GOT3 (cell line): ENCODE measurements around the gene RANBP3.
"Not testable (repeated sequence)": the region's sequence is repeated elsewhere in the genome, so short reads cannot be mapped to it uniquely, and the experiment has no call there.

ENCODE experiments used
- DNase-seq: peaks from one replicate; lab custom pipeline; 2025; ENCODE audit warnings: mixed read lengths; lab: John Stamatoyannopoulos, UW

Gene RANBP3

DNA sequence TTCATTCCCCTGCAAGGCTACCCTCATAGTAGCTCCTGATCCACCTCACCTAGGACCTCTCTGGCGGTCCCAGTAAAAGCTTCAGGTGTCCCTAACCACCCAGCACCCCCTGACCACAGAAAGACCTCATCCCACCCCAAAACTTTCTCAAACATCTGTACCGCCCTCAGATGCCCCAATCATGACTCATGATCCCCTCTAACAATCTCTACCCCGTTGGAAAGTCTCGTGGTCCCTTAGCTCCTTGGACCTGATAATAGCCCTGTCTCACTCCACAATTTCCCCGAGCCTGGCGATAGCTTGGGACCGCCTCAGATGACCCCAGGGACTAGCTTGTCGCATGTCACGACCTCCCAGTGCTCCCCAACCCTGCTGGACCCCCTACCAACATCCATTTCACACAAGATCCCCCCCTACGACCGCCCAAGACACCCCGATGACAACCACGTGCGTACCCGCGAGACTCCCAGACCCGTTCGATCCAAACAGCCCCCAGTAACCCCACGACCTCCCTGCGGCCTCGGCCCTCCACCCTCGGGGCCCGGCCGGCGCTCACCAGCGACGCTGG, 74.8 kb downstream of the RANBP3 start:
- DNase-seq: no peak

DNA sequence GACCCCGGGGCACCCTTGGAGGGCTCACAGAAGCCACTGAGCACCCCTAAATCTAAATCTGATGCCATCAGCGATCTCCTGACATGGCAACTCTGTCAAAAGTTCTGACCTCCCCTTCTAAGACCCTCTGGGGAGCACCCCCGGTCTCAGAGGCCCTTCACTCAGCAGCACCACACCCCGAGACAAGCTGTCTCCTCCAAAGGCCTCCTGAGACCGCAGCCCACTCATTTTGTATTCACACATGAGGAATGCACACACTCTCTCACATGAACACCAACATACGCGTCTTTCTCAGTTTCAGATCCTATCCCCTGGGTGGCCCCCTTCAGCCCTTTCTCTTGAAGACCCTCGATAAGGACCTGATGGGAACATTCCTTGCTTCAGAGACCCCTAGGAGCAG, 77.0 kb downstream of the RANBP3 start:
- no peak for DNase-seq

DNA sequence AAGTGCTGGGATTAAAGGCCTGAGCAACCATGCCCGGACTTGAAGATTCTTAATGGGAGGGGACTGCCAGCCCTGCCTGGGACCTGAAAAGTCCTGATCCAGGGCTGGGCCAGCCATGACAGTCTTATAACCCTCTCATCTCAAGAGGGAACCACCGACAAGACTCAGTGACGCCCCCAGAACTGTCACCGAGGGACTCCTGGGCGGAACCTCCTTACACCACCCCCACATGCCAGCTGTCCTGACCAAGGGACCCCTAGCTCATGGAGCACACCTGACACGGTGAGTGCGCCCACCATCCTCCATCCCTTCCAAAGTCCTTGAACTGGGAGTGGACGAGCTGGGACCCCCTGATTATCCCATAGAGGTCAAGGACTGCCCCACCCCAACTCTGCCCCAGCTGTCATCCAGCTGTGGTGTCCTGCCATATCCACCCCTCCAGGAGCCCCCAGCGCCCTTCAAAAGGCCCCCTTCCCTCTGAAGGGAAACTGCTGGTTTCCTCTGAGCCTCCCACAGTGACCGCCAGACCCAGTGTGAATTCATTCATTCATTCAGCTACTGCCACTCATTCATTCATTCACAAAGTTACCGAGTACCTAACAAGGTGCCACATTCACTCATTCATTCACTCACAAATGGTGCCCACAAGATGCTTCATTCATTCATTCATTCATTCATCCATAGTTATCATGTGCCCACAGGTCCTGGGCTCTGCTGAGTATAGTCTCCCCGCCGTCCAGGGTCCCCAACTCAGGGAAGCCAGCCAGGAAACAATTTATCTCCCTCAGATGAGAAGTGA, 78.0 kb downstream of the RANBP3 start:
- no peak for DNase-seq

DNA sequence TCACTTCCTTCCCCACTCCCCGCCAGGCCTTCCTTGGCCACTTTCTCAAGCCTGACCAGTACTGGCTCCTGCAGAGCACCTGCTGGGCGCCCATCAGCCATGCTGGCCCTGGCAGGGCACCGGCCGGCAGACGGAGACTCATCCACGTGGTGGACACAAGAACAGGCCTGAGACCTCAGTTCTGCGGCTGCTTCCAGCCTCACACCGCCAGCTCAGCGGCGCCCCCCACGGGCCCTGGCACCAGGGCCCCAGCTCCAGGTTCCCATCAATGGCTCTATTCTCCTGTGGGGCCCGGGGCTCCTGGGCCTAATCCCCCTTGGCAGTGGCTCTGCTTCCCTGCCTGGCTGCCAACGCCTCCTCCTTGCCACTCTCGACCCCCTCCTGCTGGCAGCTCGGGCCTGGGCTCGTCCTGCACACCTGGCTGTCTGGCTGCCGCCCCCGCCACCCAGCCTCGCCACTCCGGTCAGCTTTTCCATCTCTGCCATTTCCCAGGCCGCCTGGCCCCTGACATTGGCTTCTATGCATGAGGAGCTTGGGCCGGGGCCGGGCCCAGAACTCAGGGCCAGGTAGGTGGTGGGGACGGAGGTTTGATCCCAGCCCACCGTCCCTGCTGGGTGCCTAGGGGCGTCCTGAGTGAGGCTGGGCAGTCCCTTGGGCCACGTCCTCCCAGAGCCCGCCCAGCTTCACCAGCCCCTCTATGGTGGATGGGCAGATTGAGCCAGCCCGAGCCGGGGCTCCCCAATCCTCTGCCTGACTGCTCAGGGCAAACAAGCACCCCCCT, 80.6 kb downstream of the RANBP3 start:
- no peak for DNase-seq

DNA sequence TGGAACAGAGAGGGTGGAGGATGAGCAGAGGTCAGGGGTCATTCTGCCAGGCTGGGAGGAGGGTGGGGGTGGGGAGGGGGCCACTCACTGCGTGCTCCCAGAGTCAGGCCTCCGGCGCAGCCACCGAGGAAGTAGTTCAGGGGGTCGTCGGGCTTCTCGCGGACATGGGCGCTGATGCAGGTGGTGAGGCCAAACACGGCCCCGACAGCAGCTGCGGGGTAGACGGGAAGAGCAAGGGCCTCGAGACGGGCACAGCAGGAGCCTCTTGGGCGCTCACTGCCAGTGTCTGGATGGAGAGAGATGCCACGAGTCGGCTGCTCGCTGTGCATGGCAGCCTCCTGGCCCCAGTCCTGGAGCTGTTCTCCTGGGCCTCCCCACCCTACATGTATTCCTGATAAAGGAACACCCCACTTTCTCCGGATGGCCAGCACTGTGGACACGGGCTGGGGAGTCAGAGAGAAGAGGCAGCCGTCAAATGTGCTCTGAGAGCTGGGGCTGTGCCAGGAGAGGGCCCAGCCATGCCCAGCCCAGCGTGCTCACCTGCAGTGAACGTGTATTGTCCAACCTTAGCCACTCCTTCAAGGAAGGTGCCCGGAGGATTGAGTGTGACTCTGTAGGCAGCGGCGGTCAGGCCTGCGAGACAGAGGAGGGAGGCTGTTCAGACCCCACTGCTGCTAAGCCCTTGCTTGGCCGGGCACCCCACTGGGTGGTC, 81.4 kb downstream of the RANBP3 start:
- no peak for DNase-seq

DNA sequence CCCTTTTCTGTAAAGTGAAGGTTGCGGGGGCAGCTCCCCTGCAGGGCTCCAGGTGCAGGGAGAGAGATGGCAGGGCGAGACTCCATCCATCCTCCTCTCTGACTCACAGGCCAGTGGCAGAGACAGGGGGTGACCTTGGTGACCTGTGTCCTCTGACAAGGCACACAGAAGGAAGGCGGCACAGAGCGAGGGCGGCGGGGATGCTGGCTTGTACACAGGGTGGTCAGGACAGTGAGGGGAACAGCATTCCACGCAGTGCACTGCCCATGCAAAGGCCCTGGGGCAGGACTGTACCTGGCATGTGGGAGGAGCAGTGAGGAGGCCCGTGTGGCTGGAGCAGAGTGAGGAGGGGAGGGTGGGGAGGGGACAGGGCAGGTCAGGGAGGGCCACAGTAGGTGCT, 82.0 kb downstream of the RANBP3 start:
- no peak for DNase-seq

DNA sequence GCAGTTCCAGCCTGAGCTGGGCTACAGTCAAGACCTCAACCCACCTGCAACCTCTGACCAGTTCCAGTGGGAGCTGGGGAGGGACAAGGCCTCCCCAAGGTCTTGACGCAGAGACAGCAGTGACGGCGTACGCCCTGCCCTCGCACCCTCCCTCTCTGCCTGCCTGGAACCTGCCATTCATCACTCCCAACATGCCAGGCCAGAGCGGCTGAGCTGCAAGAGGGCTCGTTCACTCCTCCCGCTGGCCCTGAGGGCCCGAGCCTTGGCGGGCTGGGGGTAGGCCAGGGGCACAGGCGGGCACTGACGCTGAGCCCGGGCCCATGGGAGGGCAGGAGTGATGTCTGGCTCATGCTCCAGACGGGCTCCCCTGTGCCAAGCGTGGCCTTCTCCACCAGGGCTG, 82.5 kb downstream of the RANBP3 start:
- DNase-seq: no peak

DNA sequence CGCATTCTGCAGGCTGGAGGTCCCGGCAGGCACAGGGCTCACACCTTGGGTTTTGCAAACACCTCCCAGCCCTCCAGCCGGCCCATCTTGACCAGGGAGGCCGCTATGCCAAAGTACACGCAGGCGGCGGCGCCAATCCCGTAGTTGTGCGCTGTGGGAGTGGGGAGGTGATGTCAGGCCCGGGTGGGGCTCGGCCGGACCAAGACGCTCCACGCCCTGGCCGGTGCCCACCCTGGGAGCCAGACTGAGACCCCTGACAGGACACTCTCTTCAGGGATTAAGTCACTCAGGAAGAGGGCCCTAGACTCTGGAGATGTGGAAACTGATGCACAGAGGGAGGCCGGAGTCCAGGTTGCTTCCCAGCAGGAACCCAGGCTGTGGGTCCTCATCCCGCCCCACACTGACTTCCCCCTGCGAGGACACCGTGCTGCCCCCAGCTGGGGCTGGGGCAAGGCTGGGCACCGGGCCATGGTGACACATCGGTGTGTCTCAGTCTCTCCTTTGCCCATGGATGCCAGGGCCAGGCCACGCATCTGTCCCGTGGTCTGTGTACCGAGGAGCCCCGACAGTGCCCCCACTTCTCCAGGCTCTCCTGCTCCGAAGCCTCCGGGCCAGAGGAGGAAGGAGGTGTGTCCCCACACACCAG, 83.1 kb downstream of the RANBP3 start:
- DNase-seq: no peak

DNA sequence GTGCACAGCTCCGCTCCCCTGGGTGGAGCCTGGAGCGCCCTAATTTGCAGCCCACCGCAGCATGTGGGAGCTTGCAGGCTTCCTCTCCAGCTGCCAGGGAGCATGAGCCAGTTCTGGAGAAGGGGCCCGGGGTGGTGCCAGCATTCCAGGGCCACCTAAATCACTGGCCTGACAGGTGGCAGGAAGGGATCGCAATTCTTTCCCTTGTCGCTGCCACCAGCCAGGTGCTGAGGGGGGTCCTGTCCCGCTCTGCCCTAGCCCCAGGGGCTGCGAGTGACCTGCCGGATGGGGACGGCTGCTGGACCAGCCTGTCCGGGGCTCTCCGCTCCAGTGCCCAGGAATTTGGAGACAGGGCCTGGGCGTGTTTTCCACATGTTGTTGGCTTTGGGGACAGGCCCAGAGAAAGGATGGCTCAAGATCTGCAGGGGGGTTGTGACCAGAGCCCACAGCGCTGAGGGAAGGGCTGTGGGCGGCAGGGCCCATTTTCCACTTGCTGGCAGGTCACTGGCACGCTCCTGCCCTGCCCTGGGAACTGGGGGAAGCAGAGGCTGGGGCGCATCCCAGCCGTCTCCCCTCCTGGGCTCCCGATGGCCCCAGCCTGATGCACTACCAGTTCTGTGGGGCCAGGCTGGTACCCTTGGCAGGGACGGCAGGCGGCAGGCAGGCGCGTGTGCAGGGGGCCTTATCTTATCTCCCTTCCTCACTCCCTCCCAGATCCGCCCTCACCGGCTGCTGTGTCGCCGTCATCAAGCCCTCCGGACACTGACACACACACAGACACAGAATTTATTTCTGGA, 83.8 kb downstream of the RANBP3 start:
- no peak for DNase-seq

DNA sequence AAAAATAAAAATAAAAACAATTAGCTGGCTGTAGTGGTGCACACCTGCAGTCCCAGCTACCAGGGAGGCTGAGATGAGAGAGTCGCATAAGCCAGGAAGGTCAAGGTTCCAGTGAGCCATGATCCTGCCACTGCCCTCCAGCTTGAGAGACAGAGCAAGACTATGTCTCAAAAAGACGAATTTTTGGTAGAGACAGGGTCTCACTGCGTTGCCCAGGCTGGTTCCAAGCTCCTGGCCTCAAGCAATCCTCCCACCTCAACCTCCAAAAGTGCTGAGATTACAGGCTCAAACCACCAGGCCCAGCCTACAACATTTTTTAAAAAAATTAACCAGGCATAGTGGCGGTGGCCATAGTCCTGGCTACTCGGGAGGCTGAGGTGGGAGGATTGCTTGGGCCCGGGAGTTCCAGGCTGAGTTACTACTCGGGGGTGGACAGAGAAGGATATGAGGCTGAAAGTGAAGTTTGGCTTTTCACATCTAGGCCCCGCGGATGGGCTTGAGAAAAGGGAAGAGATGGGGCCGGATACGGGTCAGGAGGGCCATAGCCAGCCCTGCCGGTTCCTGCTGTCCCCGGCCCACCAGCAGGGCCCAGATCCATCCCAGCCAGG, 84.5 kb downstream of the RANBP3 start:
- DNase-seq: no peak

DNA sequence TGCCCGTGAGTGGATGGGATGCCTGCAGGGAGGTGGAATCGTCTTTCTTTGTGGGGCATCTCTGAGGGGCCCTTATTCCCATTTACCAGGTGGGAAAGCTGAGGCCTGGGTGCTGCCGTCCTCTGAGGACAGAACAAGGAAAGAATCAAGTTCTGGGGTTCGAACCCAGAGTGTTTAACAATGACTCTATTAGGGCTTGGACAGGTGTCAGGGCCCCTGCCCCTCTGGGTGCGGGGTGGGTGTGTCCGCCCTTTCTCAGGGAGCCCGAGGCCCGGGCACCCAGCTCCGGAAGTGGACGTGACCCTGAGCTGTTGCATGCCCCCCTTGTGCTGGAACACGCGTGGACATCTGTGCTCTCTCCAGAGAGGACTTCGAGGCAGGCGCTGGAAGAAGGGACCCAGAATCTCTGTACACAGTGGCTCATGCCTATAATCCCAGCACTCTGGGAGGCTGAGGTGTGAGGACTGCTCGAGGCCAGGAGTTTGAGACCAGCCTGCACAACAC, 85.1 kb downstream of the RANBP3 start:
- DNase-seq: no peak

DNA sequence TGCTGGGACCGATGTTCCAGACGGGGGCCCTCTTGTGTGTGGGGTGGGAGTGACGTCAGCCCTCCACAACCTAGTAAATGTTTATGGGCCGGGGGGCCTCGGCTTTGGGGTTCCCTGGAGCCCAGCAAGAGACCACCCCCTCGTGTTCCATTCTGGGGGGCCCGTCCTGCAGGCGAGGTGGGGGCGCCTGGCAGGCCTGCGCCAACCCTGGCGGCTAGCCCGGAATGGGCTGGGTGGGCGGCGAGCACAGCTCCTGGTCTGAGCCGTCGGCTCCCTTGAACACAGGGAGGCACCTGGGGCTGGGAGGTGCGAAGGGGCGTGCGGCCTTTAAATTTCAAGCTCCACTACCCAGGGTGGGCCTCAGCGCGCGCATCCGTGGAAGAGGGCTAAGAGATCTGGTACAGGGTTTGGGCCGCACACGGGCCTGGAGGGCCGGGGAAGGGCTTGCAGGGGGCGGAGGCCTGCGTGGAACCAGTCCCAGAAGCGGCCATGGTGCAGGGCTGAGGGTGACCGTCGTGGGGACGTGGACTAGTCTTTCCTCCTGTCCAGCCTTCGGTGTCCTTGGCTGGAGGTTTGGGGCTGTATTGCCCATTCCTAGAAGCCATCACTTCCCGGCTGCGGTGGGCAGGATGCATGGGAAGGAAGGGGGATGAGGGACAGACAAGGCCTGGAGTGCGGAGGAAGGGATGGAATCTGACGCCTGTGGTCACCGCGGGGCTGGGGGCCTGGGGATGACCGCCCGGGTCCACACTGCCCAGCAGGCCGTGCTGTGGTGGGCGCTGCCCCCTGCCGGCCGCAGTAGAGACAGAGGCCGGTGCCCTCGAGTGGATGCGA, 85.8 kb downstream of the RANBP3 start:
- DNase-seq: no peak

DNA sequence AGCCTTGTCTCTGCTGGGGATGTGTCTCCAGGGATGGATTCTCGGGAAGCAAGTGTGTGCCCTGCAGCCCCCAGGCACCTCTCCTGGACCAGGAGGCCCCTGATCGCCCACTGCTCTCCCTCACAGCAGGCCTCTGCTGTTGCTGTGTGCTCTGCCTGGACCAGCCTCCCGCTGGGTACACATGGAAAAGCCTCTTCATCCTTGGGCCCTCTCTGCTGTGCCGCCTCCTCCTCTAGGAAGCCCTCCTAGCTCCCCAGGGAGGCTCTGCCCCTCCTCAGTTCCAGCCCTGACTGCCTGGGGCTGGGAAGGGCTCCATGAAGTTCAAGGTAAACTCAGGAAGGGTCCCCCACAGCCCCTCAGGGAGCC, 86.4 kb downstream of the RANBP3 start:
- no peak for DNase-seq

DNA sequence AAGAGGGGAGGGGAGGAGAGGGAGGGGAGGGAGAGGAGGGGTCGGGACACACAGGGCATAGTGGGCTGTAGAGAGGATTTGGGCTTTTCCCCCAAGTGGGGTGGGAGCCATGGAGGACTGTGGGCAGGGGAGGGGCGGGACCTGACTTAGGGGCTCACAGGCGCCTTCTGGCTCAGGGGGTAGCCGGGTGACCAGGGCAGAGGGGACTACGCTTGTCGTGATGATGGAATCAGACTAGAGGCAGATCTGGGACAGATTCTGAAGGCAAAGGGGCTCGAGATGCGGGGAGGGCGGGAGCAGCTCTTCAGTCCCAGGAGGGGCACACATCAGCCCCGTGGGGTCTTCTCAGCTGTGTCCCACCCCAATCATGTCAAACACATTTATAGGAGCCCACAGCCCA, 87.8 kb downstream of the RANBP3 start:
- DNase-seq: no peak

DNA sequence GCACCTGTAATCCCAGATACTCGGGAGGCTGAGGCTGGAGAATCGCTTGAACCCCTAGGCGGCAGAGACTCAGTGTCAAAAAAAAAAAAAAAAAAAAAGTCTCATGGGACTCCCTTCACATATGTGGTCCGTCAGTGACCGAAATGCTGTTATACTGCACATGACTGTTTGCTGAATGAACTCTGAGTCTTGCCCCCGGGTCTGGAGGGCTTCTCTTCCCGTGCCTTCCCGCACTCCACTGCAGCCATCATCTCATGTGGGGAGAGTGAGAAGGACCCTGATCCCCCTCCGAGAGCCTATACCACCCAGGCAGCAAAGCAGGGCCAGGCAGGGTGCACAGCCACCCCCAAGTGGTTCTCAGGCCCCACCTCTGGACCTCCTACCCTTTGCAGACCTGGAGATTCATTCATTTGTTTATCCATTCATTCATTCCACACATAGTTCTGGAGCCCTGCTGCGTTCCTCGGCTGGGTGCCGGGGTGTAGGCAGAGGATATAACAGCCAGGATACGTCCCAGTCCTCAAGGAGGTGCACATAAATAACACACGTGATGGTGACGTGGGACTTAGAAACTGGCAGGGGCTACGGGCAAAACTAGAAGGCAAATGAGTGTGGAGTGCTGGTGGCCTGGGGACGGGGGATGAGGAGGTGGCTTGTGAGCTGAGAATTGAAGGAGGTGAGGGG, 88.5 kb downstream of the RANBP3 start:
- DNase-seq: no peak

DNA sequence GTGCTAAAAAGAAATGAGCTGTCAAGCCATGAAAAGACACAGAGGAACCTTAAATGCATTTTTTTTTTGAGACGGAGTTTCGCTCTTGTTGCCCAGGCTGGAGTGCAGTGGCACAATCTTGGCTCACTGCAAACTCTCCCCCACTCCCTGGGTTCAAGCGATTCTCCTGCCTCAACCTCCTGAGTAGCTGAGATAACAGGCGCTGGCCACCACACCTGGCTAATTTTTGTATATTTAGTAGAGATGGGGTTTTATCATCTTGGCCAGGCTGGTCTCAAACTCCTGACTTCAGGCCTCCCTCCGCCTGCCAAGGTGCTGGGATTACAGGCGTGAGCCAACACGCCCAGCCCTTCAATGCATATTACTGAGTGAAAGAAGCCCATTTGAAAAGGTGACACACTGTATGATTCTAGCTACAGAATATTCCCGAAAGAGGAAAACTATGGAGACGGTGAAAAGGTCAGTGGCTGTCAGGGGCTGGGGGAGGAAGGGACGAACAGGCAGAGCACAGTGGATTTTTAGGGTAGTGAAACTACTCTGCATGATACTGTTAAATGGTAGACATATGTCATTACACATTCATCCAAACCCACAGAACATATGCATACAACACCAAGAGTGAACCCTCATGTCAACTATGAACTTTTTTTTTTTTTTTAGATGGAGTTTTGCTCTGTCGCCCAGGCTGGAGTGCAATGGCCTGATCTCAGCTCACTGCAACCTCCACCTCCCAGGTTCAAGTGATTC, 93.7 kb downstream of the RANBP3 start:
- DNase-seq: not testable (repeated sequence)

DNA sequence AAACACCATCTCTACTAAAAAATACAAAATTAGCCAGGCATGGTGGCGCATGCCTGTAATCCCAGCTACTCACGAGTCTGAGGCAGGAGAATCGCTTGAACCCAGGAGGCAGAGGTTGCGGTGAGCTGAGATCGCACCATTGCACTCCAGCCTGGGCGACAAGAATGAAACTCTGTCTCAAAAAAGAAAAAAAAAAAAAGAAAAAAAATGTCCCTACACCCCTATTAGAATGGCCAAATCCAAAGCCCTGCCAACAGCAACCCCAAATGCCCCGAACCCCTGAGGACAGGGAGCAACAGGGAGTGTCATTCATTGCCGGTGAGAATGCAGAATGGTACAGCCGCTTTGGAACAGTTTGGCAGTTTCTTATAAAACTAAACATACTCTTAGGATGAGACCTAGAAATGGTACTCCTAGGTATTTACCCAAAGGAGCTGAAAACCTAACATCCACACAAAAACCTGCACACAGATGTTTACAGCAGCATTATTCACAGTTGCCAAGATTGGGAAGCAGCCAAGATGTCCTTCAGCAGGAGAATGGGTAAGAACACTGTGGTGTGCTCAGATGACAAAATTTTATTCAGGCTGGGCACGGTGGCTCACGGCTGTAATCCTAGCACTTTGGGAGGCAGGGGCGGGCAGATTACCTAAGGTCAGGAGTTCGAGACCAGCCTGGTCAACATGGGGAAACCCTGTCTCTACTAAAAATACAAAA, 94.6 kb downstream of the RANBP3 start:
- not testable (repeated sequence) for DNase-seq
